PC-3 (cell line): ENCODE results near the gene HNRNPAB.

ENCODE experiments used
- CTCF ChIP-seq: fragments of 300-600 bp; sonication (generic); conservative IDR thresholded peaks from 2 replicates; pipeline ENCODE4 v1.5.1; 2017; ENCODE audit warnings: antibody characterized with exemption, low read depth, mild to moderate bottlenecking, low read length
- EZH2phosphoT487 ChIP-seq: fragments of 300-600 bp; sonication (generic); IDR thresholded peaks from 2 replicates; pipeline ENCODE4 v1.6.1; 2018; ENCODE audit warnings: mild to moderate bottlenecking, antibody characterized with exemption, low read length, borderline replicate concordance

GRCh38 chr5:178257650-178258049 is 53.3 kb downstream of the HNRNPAB start:
- TF ChIP-seq CTCF (no peak), EZH2phosphoT487 (no peak)
